Measurements from ENCODE around the gene AGA.
A peak's percentile ranks its signal among the peaks of the same experiment; 100 is the strongest.

AGA gene

GRCh38 chr4:177404342-177404741 is 37.9 kb downstream of the AGA start:
- H3K4me1 ChIP-seq (ENCODE audit: insufficient read depth, low read length, poor library complexity, severe bottlenecking): peaks cover 9% of the 10 kb centered on the region
- no peaks in the 10 kb centered on the region for H3K36me3 ChIP-seq (ENCODE audit: insufficient read depth, low read length)
- no peak overlapping the region for H3K4me3 ChIP-seq (ENCODE audit: low read length, poor library complexity, severe bottlenecking)
- TF ChIP-seq, protein P1, sequence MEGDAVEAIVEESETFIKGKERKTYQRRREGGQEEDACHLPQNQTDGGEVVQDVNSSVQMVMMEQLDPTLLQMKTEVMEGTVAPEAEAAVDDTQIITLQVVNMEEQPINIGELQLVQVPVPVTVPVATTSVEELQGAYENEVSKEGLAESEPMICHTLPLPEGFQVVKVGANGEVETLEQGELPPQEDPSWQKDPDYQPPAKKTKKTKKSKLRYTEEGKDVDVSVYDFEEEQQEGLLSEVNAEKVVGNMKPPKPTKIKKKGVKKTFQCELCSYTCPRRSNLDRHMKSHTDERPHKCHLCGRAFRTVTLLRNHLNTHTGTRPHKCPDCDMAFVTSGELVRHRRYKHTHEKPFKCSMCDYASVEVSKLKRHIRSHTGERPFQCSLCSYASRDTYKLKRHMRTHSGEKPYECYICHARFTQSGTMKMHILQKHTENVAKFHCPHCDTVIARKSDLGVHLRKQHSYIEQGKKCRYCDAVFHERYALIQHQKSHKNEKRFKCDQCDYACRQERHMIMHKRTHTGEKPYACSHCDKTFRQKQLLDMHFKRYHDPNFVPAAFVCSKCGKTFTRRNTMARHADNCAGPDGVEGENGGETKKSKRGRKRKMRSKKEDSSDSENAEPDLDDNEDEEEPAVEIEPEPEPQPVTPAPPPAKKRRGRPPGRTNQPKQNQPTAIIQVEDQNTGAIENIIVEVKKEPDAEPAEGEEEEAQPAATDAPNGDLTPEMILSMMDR (conservative IDR thresholded peaks at IDR 0.05; ENCODE audit: low read length): no peak
- no peak for TF ChIP-seq EZH2phosphoT487 (IDR thresholded peaks at IDR 0.05; ENCODE audit: borderline replicate concordance)
- no peaks in the 10 kb centered on the region for H3F3A ChIP-seq (ENCODE audit: low read depth)
- no peak overlapping the region for H3K9ac ChIP-seq (ENCODE audit: low read depth, low read length, poor library complexity, severe bottlenecking)
- H3K4me2 ChIP-seq (ENCODE audit: low read depth, low read length, poor library complexity, severe bottlenecking): no peak overlapping the region
- H2AFZ ChIP-seq (ENCODE audit: low read length): no peak overlapping the region
- no peaks in the 10 kb centered on the region for H3K79me2 ChIP-seq (ENCODE audit: insufficient read depth, low read length)
- H3K27me3 ChIP-seq (ENCODE audit: insufficient read depth, low read length, poor library complexity, severe bottlenecking): no peaks in the 10 kb centered on the region
- H4K20me1 ChIP-seq (ENCODE audit: insufficient read depth, low read length, poor library complexity, severe bottlenecking): no peaks in the 10 kb centered on the region
- no peaks in the 10 kb centered on the region for H3K9me2 ChIP-seq (replicated peaks; ENCODE audit: low read depth, low read length)
- no peaks in the 10 kb centered on the region for H3K9me3 ChIP-seq (ENCODE audit: insufficient read depth, low read depth, low read length)

- Histone ChIP-seq H3K4me3 (ENCODE audit: low read length, poor library complexity, severe bottlenecking) (no peak overlapping the region), H3K79me2 (ENCODE audit: insufficient read depth, low read length) (no peaks in the 10 kb centered on the region), H3K27me3 (ENCODE audit: insufficient read depth, low read length, poor library complexity, severe bottlenecking) (no peaks in the 10 kb centered on the region), H3K4me2 (ENCODE audit: low read depth, low read length, poor library complexity, severe bottlenecking) (no peak overlapping the region), H4K20me1 (ENCODE audit: insufficient read depth, low read length, poor library complexity, severe bottlenecking) (no peaks in the 10 kb centered on the region), H3K9me2 (replicated peaks; ENCODE audit: low read depth, low read length) (no peaks in the 10 kb centered on the region), H2AFZ (ENCODE audit: low read length) (no peak overlapping the region), H3K9ac (ENCODE audit: low read depth, low read length, poor library complexity, severe bottlenecking) (no peak overlapping the region), H3K4me1 (ENCODE audit: insufficient read depth, low read length, poor library complexity, severe bottlenecking) (peaks cover 9% of the 10 kb centered on the region), H3K36me3 (ENCODE audit: insufficient read depth, low read length) (no peaks in the 10 kb centered on the region), H3K9me3 (ENCODE audit: insufficient read depth, low read depth, low read length) (no peaks in the 10 kb centered on the region), H3F3A (ENCODE audit: low read depth) (no peaks in the 10 kb centered on the region)
- TF ChIP-seq EZH2phosphoT487 (IDR thresholded peaks at IDR 0.05; ENCODE audit: borderline replicate concordance): no peak
- TF ChIP-seq, protein P1 (conservative IDR thresholded peaks at IDR 0.05; ENCODE audit: low read length): no peak
Observed at GRCh38 chr4:177403746-177404145, 38.5 kb downstream of the AGA start.

DNA sequence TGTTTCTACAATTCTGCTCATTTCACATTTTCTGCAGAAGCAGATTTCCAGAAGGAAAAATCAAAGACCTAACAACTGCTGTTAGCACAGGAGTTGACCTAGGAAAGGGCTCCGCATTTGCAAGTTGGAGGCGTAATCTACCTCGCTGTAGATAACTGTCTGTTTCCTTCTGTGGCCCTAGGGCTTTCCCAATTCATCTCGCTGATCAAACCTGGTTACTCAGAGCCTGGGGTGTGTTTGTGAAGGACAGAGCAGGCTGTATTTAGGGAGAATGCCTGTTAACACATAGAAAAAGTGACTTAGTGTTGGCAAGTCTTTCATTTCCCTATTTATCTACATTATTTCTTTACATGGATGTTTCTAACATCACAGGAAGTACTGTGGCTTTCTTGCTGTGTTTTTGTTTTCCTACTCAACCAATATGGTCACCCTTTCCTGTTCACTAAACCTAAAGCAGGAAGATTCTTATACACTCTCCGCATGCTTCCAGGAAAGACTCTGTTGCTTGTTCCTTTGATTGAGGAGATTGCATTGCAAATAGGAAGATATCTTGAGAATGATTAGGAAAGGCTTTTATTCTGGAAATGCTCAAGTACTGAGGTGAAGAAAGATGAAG is 40.5 kb downstream of the AGA start:
- no peaks in the 10 kb centered on the region for H3F3A ChIP-seq (ENCODE audit: low read depth)
- peak overlapping the region; percentile 74; the same call in 1 of the 2 replicates for H2AFZ ChIP-seq (ENCODE audit: low read length)
- no peaks in the 10 kb centered on the region for H3K9me2 ChIP-seq (replicated peaks; ENCODE audit: low read depth, low read length)
- no peak overlapping the region for H3K4me3 ChIP-seq (ENCODE audit: low read length, poor library complexity, severe bottlenecking)
- H3K4me2 ChIP-seq (ENCODE audit: low read depth, low read length, poor library complexity, severe bottlenecking): peak overlapping the region; percentile 14
- no peaks in the 10 kb centered on the region for H3K36me3 ChIP-seq (ENCODE audit: insufficient read depth, low read length)
- no peaks in the 10 kb centered on the region for H3K9me3 ChIP-seq (ENCODE audit: insufficient read depth, low read depth, low read length)
- H3K27me3 ChIP-seq (ENCODE audit: insufficient read depth, low read length, poor library complexity, severe bottlenecking): no peaks in the 10 kb centered on the region
- H3K9ac ChIP-seq (ENCODE audit: low read depth, low read length, poor library complexity, severe bottlenecking): no peak overlapping the region
- peaks cover 9% of the 10 kb centered on the region for H3K4me1 ChIP-seq (ENCODE audit: insufficient read depth, low read length, poor library complexity, severe bottlenecking)
- no peak for TF ChIP-seq EZH2phosphoT487 (IDR thresholded peaks at IDR 0.05; ENCODE audit: borderline replicate concordance)
- TF ChIP-seq, protein P1 (conservative IDR thresholded peaks at IDR 0.05; ENCODE audit: low read length): no peak
- no peaks in the 10 kb centered on the region for H3K79me2 ChIP-seq (ENCODE audit: insufficient read depth, low read length)
- H4K20me1 ChIP-seq (ENCODE audit: insufficient read depth, low read length, poor library complexity, severe bottlenecking): no peaks in the 10 kb centered on the region
